ENCODE results near the gene RPL9.
"Not testable (repeated sequence)": the region's sequence is repeated elsewhere in the genome, so short reads cannot be mapped to it uniquely, and the experiment has no call there.

RPL9 gene
- total RNA-seq = 1,205 to 1,349 reads per million in 2 experiments

- DNase-seq (ENCODE audit: low read depth) = peak; percentile 88
These were observed at the start of gene RPL9, which contains the start of gene LIAS for GRCh38 chr4:39458505-39459300. RPL9 (minus strand) TSS chr4:39458922; CDS start chr4:39458439, 483 bp downstream. LIAS (plus strand) TSS chr4:39459056; CDS start chr4:39459118, 62 bp downstream.

- DNase-seq (ENCODE audit: low read depth) = no peak
These were observed 46.9 kb upstream of the RPL9 start for GRCh38 chr4:39505581-39505980.

- DNase-seq (ENCODE audit: low read depth) = no peak
These were observed 45.8 kb upstream of the RPL9 start for GRCh38 chr4:39504538-39504937.

GRCh38 chr4:39502664-39503035 lies 43.9 kb upstream of the RPL9 start:
- DNase-seq (ENCODE audit: low read depth) = not testable (repeated sequence)

GRCh38 chr4:39502019-39502663 lies 43.4 kb upstream of the RPL9 start:
- DNase-seq (ENCODE audit: low read depth) = no peak

GRCh38 chr4:39498727-39499020 lies 40.0 kb upstream of the RPL9 start:
- no peak for DNase-seq (ENCODE audit: low read depth)

GRCh38 chr4:39497909-39498726 lies 39.4 kb upstream of the RPL9 start:
- DNase-seq (ENCODE audit: low read depth) = no peak

GRCh38 chr4:39495446-39496213 lies 36.9 kb upstream of the RPL9 start:
- no peak for DNase-seq (ENCODE audit: low read depth)

GRCh38 chr4:39494354-39494753 lies 35.6 kb upstream of the RPL9 start:
- DNase-seq (ENCODE audit: low read depth) = no peak

GRCh38 chr4:39490322-39490721 lies 31.6 kb upstream of the RPL9 start:
- no peak for DNase-seq (ENCODE audit: low read depth)

- DNase-seq (ENCODE audit: low read depth) = no peak
These were observed 27.6 kb upstream of the RPL9 start for GRCh38 chr4:39486221-39486804.

GRCh38 chr4:39484582-39485272 lies 26.0 kb upstream of the RPL9 start:
- DNase-seq (ENCODE audit: low read depth) = no peak

- DNase-seq (ENCODE audit: low read depth) = no peak
These were observed 22.4 kb upstream of the RPL9 start for GRCh38 chr4:39480902-39481695.

- no peak for DNase-seq (ENCODE audit: low read depth)
These were observed 21.5 kb upstream of the RPL9 start for GRCh38 chr4:39480251-39480650.

GRCh38 chr4:39476187-39476895 lies 17.6 kb upstream of the RPL9 start:
- DNase-seq (ENCODE audit: low read depth) = no peak

GRCh38 chr4:39472396-39472795 lies 13.7 kb upstream of the RPL9 start:
- DNase-seq (ENCODE audit: low read depth) = no peak

GRCh38 chr4:39470402-39470801 lies 11.7 kb upstream of the RPL9 start:
- DNase-seq (ENCODE audit: low read depth) = no peak

- DNase-seq (ENCODE audit: low read depth) = no peak
These were observed 10.8 kb upstream of the RPL9 start for GRCh38 chr4:39469429-39470077.

GRCh38 chr4:39467464-39467863 lies 8.7 kb upstream of the RPL9 start:
- DNase-seq (ENCODE audit: low read depth) = no peak
